8988T (cell line): Measurements from ENCODE around the gene ASS1.
A peak's percentile ranks its signal among the peaks of the same experiment; 100 is the strongest.

Source experiments
- DNase-seq: peaks from one replicate; pipeline ENCODE4 v3.0.0; 2011

ASS1 gene

GRCh38 chr9:130458027-130458803 lies 13.5 kb downstream of the ASS1 start:
- no peak for DNase-seq

DNA sequence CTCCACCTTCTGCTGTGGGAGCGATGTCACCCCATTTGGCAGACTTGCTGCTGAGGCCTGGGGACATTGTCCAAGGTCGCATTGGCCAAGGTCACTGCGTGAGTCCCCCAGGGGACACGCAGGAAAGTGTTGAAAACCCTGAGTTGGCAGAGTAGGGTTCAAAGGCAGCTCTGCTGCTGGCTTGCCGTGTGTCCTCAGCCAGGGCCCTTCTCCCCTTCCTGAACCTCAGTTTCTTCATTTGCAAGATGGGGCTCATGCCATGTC lies 14.0 kb downstream of the ASS1 start:
- no peak for DNase-seq

DNA sequence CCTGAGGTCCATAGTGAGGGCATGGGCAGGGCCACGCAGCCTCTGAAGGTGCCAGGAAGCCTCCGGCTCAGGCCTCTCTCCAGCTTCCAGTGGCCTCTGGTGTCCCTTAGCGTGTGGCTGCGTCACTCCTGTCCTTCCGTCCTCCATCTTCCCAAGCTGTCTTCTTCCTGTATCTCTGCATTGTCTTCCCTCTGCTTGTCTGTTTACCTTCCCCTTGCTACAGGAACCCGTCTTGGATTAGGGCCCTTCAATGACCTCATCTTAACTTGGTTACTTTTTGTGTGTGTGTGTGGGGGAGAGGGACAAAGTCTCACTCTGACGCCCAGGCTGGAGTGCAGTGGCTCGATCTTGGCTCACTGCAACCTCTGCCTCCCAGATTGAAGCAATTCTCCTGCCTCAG lies 14.4 kb downstream of the ASS1 start:
- DNase-seq = no peak

GRCh38 chr9:130459941-130460669 lies 15.3 kb downstream of the ASS1 start:
- DNase-seq = no peak

GRCh38 chr9:130461218-130461630 lies 16.5 kb downstream of the ASS1 start:
- DNase-seq = peak; percentile 87

GRCh38 chr9:130461731-130462130 lies 17.0 kb downstream of the ASS1 start:
- DNase-seq = no peak

DNA sequence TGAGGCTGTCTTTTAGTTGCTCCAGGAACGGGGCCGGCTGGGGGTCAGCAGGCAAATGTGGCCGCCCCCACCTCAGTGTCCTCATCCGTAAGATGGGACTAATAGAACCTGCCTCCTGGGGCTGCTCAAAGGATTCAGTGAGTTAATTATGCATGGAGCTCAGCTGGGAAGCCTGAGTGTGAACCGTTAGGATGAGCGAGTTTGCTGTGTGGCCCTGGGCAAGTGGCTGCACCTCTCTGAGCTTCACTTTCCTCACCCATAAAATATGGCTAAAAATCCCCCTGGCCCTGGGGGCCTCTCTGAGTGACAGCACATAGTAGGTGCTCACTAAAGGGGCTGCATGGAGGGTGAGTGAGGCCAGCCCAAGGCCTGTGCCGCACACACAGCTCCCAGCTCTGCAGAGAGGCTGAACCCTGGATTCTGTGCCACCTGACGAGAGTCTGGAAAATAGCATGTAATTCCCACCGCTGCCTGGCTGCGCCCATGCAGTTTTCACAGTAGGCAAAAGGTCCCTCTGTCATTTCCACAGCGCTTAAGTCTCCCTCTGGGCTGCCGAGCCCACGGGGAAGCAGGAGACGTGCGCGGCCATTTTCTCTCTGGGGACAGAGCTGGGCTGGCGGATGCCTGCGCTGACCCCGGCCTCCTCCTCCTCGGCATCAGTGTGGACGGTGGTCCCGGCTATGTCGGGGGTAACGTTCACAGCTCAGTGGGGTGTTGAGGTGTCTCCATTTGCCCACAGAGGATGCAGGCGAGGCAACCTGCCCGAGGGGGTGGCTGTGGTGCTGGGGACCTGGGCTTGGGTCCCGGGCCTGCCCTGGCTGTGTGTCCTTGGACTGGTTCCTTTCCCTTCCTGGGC lies 18.2 kb downstream of the ASS1 start:
- DNase-seq = no peak

- DNase-seq = no peak
These were observed 19.3 kb downstream of the ASS1 start for GRCh38 chr9:130463763-130464745.

DNA sequence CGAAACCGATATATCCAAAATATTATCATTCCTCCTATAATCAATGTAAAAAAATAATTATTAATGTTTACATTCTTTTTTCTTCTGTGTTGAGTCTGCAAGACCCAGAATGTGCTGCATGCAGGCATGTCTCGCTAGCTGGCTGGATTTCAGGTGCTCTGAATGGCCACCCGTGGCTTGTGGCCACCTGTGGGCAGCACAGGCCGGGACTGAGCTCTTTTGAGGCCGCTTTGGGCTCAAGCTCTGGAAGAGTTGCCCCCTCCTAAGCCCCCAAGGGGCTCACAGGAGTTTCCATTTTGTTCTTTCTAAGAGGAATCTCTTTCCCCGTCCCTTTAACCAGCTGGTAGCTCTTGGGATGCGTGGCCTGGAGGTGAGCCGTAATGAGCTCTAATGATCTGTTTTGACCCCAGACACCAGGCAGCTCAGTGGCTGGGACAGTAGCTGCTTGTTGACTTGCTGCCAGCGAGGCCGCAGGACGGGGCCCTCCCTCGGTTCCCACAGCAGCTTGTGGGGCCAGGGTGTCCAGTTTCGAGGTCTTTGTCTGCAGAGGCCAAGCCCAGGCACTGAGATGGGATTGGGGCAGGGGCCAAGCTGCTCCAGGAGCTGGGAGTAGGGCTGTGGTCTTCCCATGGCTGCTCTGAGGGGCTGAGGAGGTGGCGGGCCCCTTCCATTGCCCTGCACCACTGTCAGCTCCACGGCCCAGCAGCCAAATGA lies 20.8 kb downstream of the ASS1 start:
- no peak for DNase-seq

GRCh38 chr9:130466537-130467217 lies 21.9 kb downstream of the ASS1 start:
- no peak for DNase-seq

DNA sequence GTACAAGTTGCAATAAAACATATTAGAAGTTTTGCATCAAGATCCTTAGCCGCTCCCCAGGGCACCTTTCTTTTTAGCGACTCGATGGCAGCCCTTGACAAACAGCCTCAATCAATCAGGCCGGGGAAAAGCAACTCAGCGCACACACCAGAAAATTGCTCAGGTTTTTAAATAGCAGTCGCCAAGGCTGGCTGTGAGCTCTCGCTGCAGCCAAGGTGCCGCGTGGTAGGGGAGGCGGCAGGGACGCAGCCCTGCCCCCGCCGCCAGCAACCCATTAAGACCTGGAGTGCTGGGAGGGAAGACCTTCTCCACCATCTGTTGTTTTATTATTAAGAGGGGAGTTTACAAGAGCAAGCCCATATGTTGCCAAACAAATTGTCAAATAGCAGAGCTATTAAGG lies 22.6 kb downstream of the ASS1 start:
- no peak for DNase-seq

GRCh38 chr9:130468566-130468965 lies 23.8 kb downstream of the ASS1 start:
- DNase-seq = no peak

GRCh38 chr9:130470269-130470668 lies 25.5 kb downstream of the ASS1 start:
- no peak for DNase-seq

- no peak for DNase-seq
These were observed 26.2 kb downstream of the ASS1 start for GRCh38 chr9:130470950-130471349.

DNA sequence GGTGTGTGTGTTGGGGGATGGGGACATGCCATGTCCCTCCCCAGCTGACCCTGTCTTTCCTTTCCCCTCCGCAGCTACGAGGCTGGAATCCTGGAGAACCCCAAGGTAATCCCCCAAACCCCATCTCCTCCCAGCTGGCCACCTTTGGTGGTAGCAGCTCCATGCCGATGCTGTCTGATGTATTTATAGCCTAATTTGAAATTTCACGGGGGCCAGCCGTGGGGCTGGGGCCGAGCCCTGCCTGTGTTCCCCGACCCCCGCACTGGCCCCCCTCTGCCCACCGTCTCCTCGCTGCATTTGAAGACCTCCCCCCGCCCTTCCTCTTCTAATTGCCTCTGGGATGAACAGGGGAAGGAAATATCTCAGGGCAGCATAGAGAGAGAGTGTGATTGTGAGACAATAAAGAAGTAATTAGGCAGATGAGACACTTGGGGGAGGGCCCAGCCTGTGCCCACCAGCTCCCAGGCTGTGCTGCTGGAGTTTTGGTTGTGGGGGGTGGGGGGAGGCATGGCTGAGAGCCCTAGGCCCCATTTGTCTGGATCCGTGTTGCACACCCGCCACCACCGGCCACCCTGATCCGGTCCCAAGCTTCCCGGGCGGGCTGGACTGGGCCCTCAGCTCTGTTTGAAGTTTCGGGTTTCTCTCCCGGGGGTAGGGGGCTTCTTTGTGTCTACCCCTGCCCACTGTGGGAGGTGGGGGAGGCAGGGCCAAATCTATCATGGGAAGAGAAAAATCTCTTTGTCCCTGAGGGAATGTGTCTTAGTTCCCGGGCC lies 26.8 kb downstream of the ASS1 start:
- DNase-seq = no peak

GRCh38 chr9:130472184-130472705 lies 27.5 kb downstream of the ASS1 start:
- DNase-seq = no peak

DNA sequence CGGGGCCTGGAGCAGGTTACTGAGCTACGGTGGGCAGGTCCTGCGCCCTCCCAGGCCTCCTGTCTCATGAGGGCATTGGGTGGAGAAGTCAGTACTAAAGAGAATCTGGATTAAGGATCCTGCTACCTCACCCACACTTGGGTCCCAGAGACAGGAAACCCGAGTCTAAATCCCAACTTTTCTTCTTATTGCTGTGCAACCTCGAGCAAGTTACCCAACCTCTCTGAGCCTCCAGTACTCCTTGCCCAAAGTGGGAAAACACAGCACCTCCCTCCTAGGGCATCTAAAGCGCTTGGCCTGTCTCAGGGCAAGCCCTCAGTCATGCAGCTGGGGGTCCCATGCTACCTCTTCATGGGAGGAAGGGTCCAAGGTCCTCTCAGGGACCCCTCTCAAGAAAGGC lies 28.2 kb downstream of the ASS1 start:
- DNase-seq = no peak

DNA sequence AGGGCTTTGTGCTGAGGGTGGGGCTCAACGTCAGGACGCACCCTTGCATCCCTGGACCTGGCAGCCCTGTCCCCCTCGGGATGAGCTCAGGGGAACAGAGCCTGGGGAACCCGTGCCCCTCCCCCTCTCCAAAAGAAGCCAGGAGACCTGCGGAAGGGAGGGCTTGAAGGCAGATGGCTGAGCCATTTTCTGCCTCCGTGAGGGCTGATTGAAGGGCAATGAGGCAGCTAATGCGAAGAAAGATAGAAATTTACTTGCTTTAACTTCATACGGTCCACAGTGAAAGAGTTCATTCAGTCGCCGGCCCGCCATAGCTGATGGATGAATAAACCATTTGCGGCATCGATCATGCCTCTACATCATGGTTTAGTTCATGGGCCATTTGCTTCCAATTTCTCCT lies 28.8 kb downstream of the ASS1 start:
- DNase-seq = no peak

- no peak for DNase-seq
These were observed 29.3 kb downstream of the ASS1 start for GRCh38 chr9:130474106-130474505.

GRCh38 chr9:130476151-130476730 lies 31.5 kb downstream of the ASS1 start:
- DNase-seq = no peak
